GM12865 (cell line): Measurements from ENCODE around the gene TRDMT1.

Experiments
- DNase-seq: peaks from one replicate; pipeline ENCODE4 v3.0.0; 2010; ENCODE audit warnings: low read depth
- H3K4me3 ChIP-seq: 2 replicates; pipeline ENCODE4 v1.5.1; 2011; ENCODE audit warnings: mild to moderate bottlenecking, low read depth, low read length, control low read depth
- CTCF ChIP-seq: IDR thresholded peaks from 2 replicates; pipeline ENCODE4 v1.5.1; 2011; ENCODE audit warnings: low read length, control low read depth, low read depth, inconsistent platforms; ENCODE audit not compliant: insufficient read depth; ENCODE audit errors: missing control alignments

TRDMT1 gene

GRCh38 chr10:17178006-17178405, 23.5 kb downstream of the TRDMT1 start:
- H3K4me3 ChIP-seq = no peak overlapping the region
- no peak for DNase-seq
- no peak for TF ChIP-seq CTCF

GRCh38 chr10:17177014-17177413, 24.5 kb downstream of the TRDMT1 start:
- H3K4me3 ChIP-seq = no peak overlapping the region
- no peak for DNase-seq
- TF ChIP-seq CTCF = no peak

- DNase-seq = no peak
- TF ChIP-seq CTCF = no peak
- H3K4me3 ChIP-seq = no peak overlapping the region
Measured at GRCh38 chr10:17176091-17176490, 25.4 kb downstream of the TRDMT1 start.

- no peak overlapping the region for H3K4me3 ChIP-seq
- DNase-seq = no peak
Measured at GRCh38 chr10:17175551-17175950, 25.9 kb downstream of the TRDMT1 start.

GRCh38 chr10:17174626-17175025, 26.8 kb downstream of the TRDMT1 start:
- H3K4me3 ChIP-seq = no peak overlapping the region
- no peak for DNase-seq
- no peak for TF ChIP-seq CTCF

More at GRCh38 chr10:17175551-17175950, 25.9 kb downstream of the TRDMT1 start:
- TF ChIP-seq CTCF = no peak

- no peak for DNase-seq
- TF ChIP-seq CTCF = no peak
- no peak overlapping the region for H3K4me3 ChIP-seq
Measured at GRCh38 chr10:17171141-17171641, 30.3 kb downstream of the TRDMT1 start.

GRCh38 chr10:17169803-17170202, 31.7 kb downstream of the TRDMT1 start:
- no peak for TF ChIP-seq CTCF
- no peak overlapping the region for H3K4me3 ChIP-seq
- no peak for DNase-seq
